HCT116 (cell line): Measurements from ENCODE around the gene EPHB4. TPM values are rescaled to one million over a fixed set of nuclear protein-coding genes. Genes with fewer than 3 reads are reported as not detected.

Experiments
- ATAC-seq: fragments of 200-7000 bp; cut with Tn5 transposase; 2 replicates; pipeline ENCODE4 v1.9.1; 2020; ENCODE audit warnings: mild to moderate bottlenecking, moderate library complexity
- BruUV-seq: library from RNA; stranded (reverse); fragments of 400-500 nt; replicated peaks from 2 replicates; lab custom pipeline; 2021; lab: Mats Ljungman, UMichigan
- CTCF ChIA-PET: fragments of 300-600 bp; sonication (Branson Sonifier 250); formaldehyde crosslinking; loops from one replicate; lab custom pipeline; 2021; ENCODE audit warnings: antibody characterized with exemption; lab: Charles Lee
- POLR2A ChIA-PET: fragments of 300-600, 350-600 bp; sonication (Branson Sonifier 250); formaldehyde crosslinking; loops from one replicate; lab custom pipeline; 2021; ENCODE audit warnings: antibody characterized with exemption; lab: Charles Lee
- RAD21 ChIA-PET, 2 experiments: fragments of 300-600 bp; sonication (Branson Sonifier 250); formaldehyde crosslinking; loops; one replicate each; lab custom pipeline; 2023; ENCODE audit warnings: low total read pairs in 2 of 2; ENCODE audit not compliant: uncharacterized antibody in 2 of 2, unreplicated experiment in 2 of 2, low non-redundant PET in 1 of 2; lab: Charles Lee
- DNase-seq: peaks from one replicate; pipeline ENCODE4 v3.0.0-alpha.2; 2010; ENCODE audit warnings: low read depth, low spot score
- H2AFZ ChIP-seq: fragments of 200-600 bp; shearing (Covaris generic), sonication (generic); 2 replicates; pipeline ENCODE4 v1.6.1; 2017; ENCODE audit warnings: low read depth, mixed run types, mixed read lengths, antibody characterized with exemption, low read length; ENCODE audit not compliant: poor library complexity, severe bottlenecking
- H3K27ac ChIP-seq: 2 replicates; pipeline ENCODE4 v1.5.1; 2012; ENCODE audit warnings: low read depth, low read length
- H3K27me3 ChIP-seq: fragments of 200-600 bp; sonication (generic); 2 replicates; pipeline ENCODE4 v1.6.1; 2016; ENCODE audit warnings: mixed run types, low read length, mixed read lengths; ENCODE audit not compliant: insufficient read depth
- H3K36me3 ChIP-seq, 2 experiments: fragments of 200-500 bp in 1 of 2; fragments of 200-600 bp in 1 of 2; sonication (Bioruptor generic) in 1 of 2; sonication (generic) in 1 of 2; 2 replicates each; pipeline versions ENCODE4 v1.5.1 to v1.6.1; 2014 to 2016; ENCODE audit warnings: low read length in 2 of 2, inconsistent platforms in 1 of 2, mixed read lengths in 1 of 2, mixed run types in 1 of 2; ENCODE audit not compliant: insufficient read depth in 2 of 2, control insufficient read depth in 1 of 2
- H3K4me1 ChIP-seq, 2 experiments: fragments of 200-600 bp in 1 of 2; sonication (generic) in 1 of 2; 2 replicates each; pipeline versions ENCODE4 v1.5.1 to v1.6.1; 2012 to 2017; ENCODE audit warnings: low read length in 2 of 2, inconsistent platforms in 1 of 2, mild to moderate bottlenecking in 1 of 2, mixed read lengths in 1 of 2, mixed run types in 1 of 2, moderate library complexity in 1 of 2; ENCODE audit not compliant: insufficient read depth in 2 of 2, control insufficient read depth in 1 of 2
- H3K4me2 ChIP-seq: fragments of 200-600 bp; sonication (generic); 2 replicates; pipeline ENCODE4 v1.6.1; 2017; ENCODE audit warnings: mixed run types, low read length, mixed read lengths
- H3K4me3 ChIP-seq, 2 experiments: fragments of 200-600 bp in 1 of 2; sonication (generic) in 1 of 2; replicated peaks in 1 of 2; 2 replicates each; pipeline ENCODE4 v1.5.1; 2011 to 2016; ENCODE audit warnings: low read length in 2 of 2, control low read depth in 1 of 2, low read depth in 1 of 2, mild to moderate bottlenecking in 1 of 2, mixed read lengths in 1 of 2, mixed run types in 1 of 2
- H3K79me2 ChIP-seq: fragments of 200-600 bp; sonication (generic); 2 replicates; pipeline ENCODE4 v1.6.1; 2017; ENCODE audit warnings: mild to moderate bottlenecking, mixed run types, low read length, moderate library complexity, mixed read lengths; ENCODE audit not compliant: insufficient read depth
- H3K9ac ChIP-seq: fragments of 200-600 bp; sonication (generic); 2 replicates; pipeline ENCODE4 v1.6.1; 2016; ENCODE audit warnings: low read length, mixed read lengths
- H3K9me2 ChIP-seq: fragments of 200-600 bp; sonication (generic), shearing (Covaris generic); 2 replicates; pipeline ENCODE4 v1.6.1; 2017; ENCODE audit warnings: mixed run types, mild to moderate bottlenecking, moderate library complexity; ENCODE audit not compliant: insufficient read depth
- H3K9me3 ChIP-seq, 2 experiments: fragments of 200-500 bp in 1 of 2; fragments of 200-600 bp in 1 of 2; sonication (Bioruptor generic) in 1 of 2; sonication (generic) in 1 of 2; 2 replicates each; pipeline ENCODE4 v1.6.1; 2014 to 2017; ENCODE audit warnings: low read length in 2 of 2, mixed read lengths in 2 of 2, inconsistent platforms in 1 of 2, low read depth in 1 of 2, mild to moderate bottlenecking in 1 of 2, mixed run types in 1 of 2, moderate library complexity in 1 of 2; ENCODE audit not compliant: control insufficient read depth in 1 of 2, insufficient read depth in 1 of 2
- H4K20me1 ChIP-seq: fragments of 200-600 bp; sonication (generic), shearing (Covaris generic); 2 replicates; pipeline ENCODE4 v1.6.1; 2017; ENCODE audit warnings: mixed run types, mild to moderate bottlenecking, moderate library complexity; ENCODE audit not compliant: insufficient read depth
- CBX3 ChIP-seq: IDR thresholded peaks from 2 replicates; pipeline ENCODE4 v1.6.1; 2012; ENCODE audit warnings: low read depth
- CEBPB ChIP-seq: IDR thresholded peaks from 2 replicates; pipeline ENCODE4 v1.6.1; 2012; ENCODE audit warnings: low read depth
- CTCF ChIP-seq, 3 experiments: fragments of 200-600 bp in 1 of 3; sonication (generic) in 1 of 3; IDR thresholded peaks in 2 of 3; conservative IDR thresholded peaks in 1 of 3; 2 replicates each; pipeline ENCODE4 v1.5.1; 2012 to 2017; ENCODE audit warnings: low read depth in 2 of 3, low read length in 2 of 3, antibody characterized with exemption in 1 of 3, borderline replicate concordance in 1 of 3, control low read depth in 1 of 3, mild to moderate bottlenecking in 1 of 3, mixed read lengths in 1 of 3, mixed run types in 1 of 3, moderate library complexity in 1 of 3; ENCODE audit not compliant: insufficient read depth in 1 of 3
- EZH2 ChIP-seq: fragments of 200-600 bp; sonication (generic); IDR thresholded peaks from 2 replicates; pipeline ENCODE4 v1.6.1; 2017; ENCODE audit warnings: antibody characterized with exemption, mixed run types
- EZH2phosphoT487 ChIP-seq: fragments of 200-600 bp; IDR thresholded peaks from 2 replicates; pipeline ENCODE4 v1.6.1; 2018; ENCODE audit warnings: antibody characterized with exemption, borderline replicate concordance
- FOSL1 ChIP-seq: IDR thresholded peaks from 2 replicates; pipeline ENCODE4 v1.6.1; 2012; ENCODE audit warnings: low read depth
- JUND ChIP-seq: IDR thresholded peaks from 2 replicates; pipeline ENCODE4 v1.6.1; 2012
- POLR2A ChIP-seq: IDR thresholded peaks from 2 replicates; pipeline ENCODE4 v1.7.0; 2011; ENCODE audit warnings: borderline replicate concordance; ENCODE audit not compliant: insufficient read depth, insufficient read length; ENCODE audit errors: extremely low read depth
- POLR2AphosphoS5 ChIP-seq: IDR thresholded peaks from 2 replicates; pipeline ENCODE4 v1.6.1; 2011; ENCODE audit warnings: mild to moderate bottlenecking, low read depth, low read length, moderate library complexity
- RAD21 ChIP-seq: IDR thresholded peaks from 2 replicates; pipeline ENCODE4 v1.6.1; 2012; ENCODE audit warnings: low read depth, mild to moderate bottlenecking
- REST ChIP-seq: IDR thresholded peaks from 2 replicates; pipeline ENCODE4 v1.6.1; 2012; ENCODE audit warnings: low read depth
- SIN3A ChIP-seq: IDR thresholded peaks from 2 replicates; pipeline ENCODE4 v1.6.1; 2012; ENCODE audit warnings: low read depth
- SP1 ChIP-seq: IDR thresholded peaks from 2 replicates; pipeline ENCODE4 v1.6.1; 2012; ENCODE audit warnings: low read depth
- SRF ChIP-seq: IDR thresholded peaks from 2 replicates; pipeline ENCODE4 v1.6.1; 2012; ENCODE audit warnings: low read depth
- TCF7L2 ChIP-seq: IDR thresholded peaks from 2 replicates; pipeline ENCODE4 v1.7.0; 2011; ENCODE audit warnings: borderline replicate concordance, inconsistent platforms; ENCODE audit not compliant: insufficient read depth, insufficient read length; ENCODE audit errors: extremely low read depth
- YY1 ChIP-seq: IDR thresholded peaks from 2 replicates; pipeline ENCODE4 v1.6.1; 2011; ENCODE audit warnings: low read length, low read depth, moderate library complexity, mild to moderate bottlenecking; ENCODE audit not compliant: insufficient replicate concordance; ENCODE audit errors: extremely low read depth
- ZFX ChIP-seq: fragments of 450-650 bp; IDR thresholded peaks from 2 replicates; pipeline ENCODE4 v1.6.1; 2017
- ZNF274 ChIP-seq: fragments of 200-500 bp; sonication (Bioruptor generic); IDR thresholded peaks from 2 replicates; pipeline ENCODE4 v1.6.1; 2014; ENCODE audit warnings: mild to moderate bottlenecking, low read depth, low read length, inconsistent platforms
- intact Hi-C: fragments of 100-400 bp; cut with micrococcal nuclease; formaldehyde crosslinking; loops from 2 replicates; pipeline ENCODE4 v1.10.0; 2022
- total RNA-seq: library from RNA; stranded (reverse); gene quantifications from one replicate; pipeline ENCODE4 v1.2.1, GENCODE V29; 2021; ENCODE audit not compliant: unreplicated experiment

The EPHB4 gene
- total RNA-seq, 1 experiment from 2014 or later: 61.1 TPM

GRCh38 chr7:100781255-100781654, 46.1 kb downstream of the EPHB4 start:
- TF ChIP-seq SP1: no peak
- no peak for TF ChIP-seq CBX3
- TF ChIP-seq POLR2AphosphoS5: no peak
- Histone ChIP-seq H3K4me1 (no peaks in the 10 kb centered on the region), H3K4me2 (no peak overlapping the region), H3K9ac (no peak overlapping the region), H2AFZ (no peak overlapping the region), H3K4me3 (no peak overlapping the region), H3K27ac (no peak overlapping the region), H3K36me3 (no peaks in the 10 kb centered on the region), H3K79me2 (no peaks in the 10 kb centered on the region), H3K27me3 (no peaks in the 10 kb centered on the region), H3K9me3 (no peaks in the 10 kb centered on the region; a peak in 1 of 4 replicates), H4K20me1 (no peaks in the 10 kb centered on the region), H3K9me2 (no peaks in the 10 kb centered on the region)
- CTCF ChIA-PET: no interaction called here
- intact Hi-C loops: no loop called here
- RAD21 ChIA-PET: no interaction called here
- BruUV-seq: no TSS peak
- DNase-seq: no peak
- POLR2A ChIA-PET: no interaction called here
- peak; percentile 66; the same call in 1 of the 2 replicates for ATAC-seq

- Histone ChIP-seq H3K79me2 (no peaks in the 10 kb centered on the region), H3K9me3 (no peaks in the 10 kb centered on the region; a peak in 1 of 4 replicates), H3K27me3 (no peaks in the 10 kb centered on the region), H3K9ac (no peak overlapping the region), H3K27ac (no peak overlapping the region), H4K20me1 (no peaks in the 10 kb centered on the region), H3K9me2 (no peaks in the 10 kb centered on the region), H3K4me2 (no peak overlapping the region), H2AFZ (no peak overlapping the region)
- intact Hi-C loops: no loop called here
- no peak for ATAC-seq
- RAD21 ChIA-PET: no interaction called here
- no TSS peak for BruUV-seq
- TF ChIP-seq POLR2A (no peak), YY1 (no peak), CEBPB (no peak), CTCF (IDR thresholded peaks at IDR 0.05 in 2 of 3, conservative IDR thresholded peaks at IDR 0.05 in 1 of 3; ENCODE audit: borderline replicate concordance in 1 of 3, insufficient read depth in 1 of 3, low read depth in 2 of 3, low read length in 2 of 3) (no peak), TCF7L2 (no peak), REST (no peak), EZH2phosphoT487 (no peak), EZH2 (no peak), RAD21 (no peak), JUND (no peak), CBX3 (no peak), ZFX (no peak), ZNF274 (no peak), FOSL1 (no peak), SRF (no peak), SP1 (no peak), SIN3A (no peak)
- TF ChIP-seq, all 23 proteins: peak for 0
- H3K4me3 ChIP-seq: no peak overlapping the region
- no peaks in the 10 kb centered on the region for H3K4me1 ChIP-seq
- H3K36me3 ChIP-seq: no peaks in the 10 kb centered on the region
- ChIA-PET CTCF (no interaction called here), POLR2A (no interaction called here)
- DNase-seq: no peak
Measured at GRCh38 chr7:100779359-100779758, 48.0 kb downstream of the EPHB4 start.
